Naive thymus-derived CD8-positive, alpha-beta T cell (primary cell): ENCODE data around the gene SLC26A11. TPM values are rescaled to one million over a fixed set of nuclear protein-coding genes. Genes with fewer than 3 reads are reported as not detected.

Experiments used
- ATAC-seq, 2 donors: fragments of 150-1000 bp; cut with Tn5 transposase in 1 of 2; sonication (Bioruptor Pico), chemical (Tn5 transposase) in 1 of 2; 1 replicate in 1 of 2; 2 replicates in 1 of 2; pipeline ENCODE4 v1.10.0; 2021; ENCODE audit warnings: mild to moderate bottlenecking in 2 of 2, moderate library complexity in 2 of 2
- POLR2A ChIA-PET: fragments of 350-600 bp; sonication (Branson Sonifier 250); formaldehyde crosslinking; loops from one replicate; lab custom pipeline; 2021; ENCODE audit warnings: antibody characterized with exemption; lab: Charles Lee
- DNase-seq, 10 donors: peaks; one replicate each; pipeline versions ENCODE4 v3.0.0 to v3.0.0-alpha.2; 2020 to 2022
- H3K27ac Mint-ChIP-seq, 10 donors: one replicate each; pipeline ENCODE4 v1.8.0; 2020 to 2022; ENCODE audit warnings: mild to moderate bottlenecking in 10 of 10, mixed read lengths in 10 of 10, moderate library complexity in 4 of 10, inconsistent platforms in 1 of 10
- H3K27me3 Mint-ChIP-seq, 5 donors: one replicate each; pipeline ENCODE4 v1.8.0; 2021 to 2022; ENCODE audit warnings: mixed read lengths in 5 of 5
- H3K36me3 Mint-ChIP-seq, 3 donors: one replicate each; pipeline ENCODE4 v1.8.0; 2020 to 2022; ENCODE audit warnings: mixed read lengths in 3 of 3, mild to moderate bottlenecking in 2 of 3, inconsistent platforms in 1 of 3
- H3K4me1 Mint-ChIP-seq, 4 donors: one replicate each; pipeline ENCODE4 v1.8.0; 2021 to 2022; ENCODE audit warnings: mixed read lengths in 4 of 4
- H3K4me3 Mint-ChIP-seq, 10 donors: one replicate each; pipeline ENCODE4 v1.8.0; 2020 to 2022; ENCODE audit warnings: mild to moderate bottlenecking in 10 of 10, mixed read lengths in 10 of 10, moderate library complexity in 6 of 10, inconsistent platforms in 1 of 10
- H3K9me3 Mint-ChIP-seq, 9 donors: one replicate each; pipeline ENCODE4 v1.8.0; 2020 to 2022; ENCODE audit warnings: mixed read lengths in 9 of 9, mild to moderate bottlenecking in 3 of 9, inconsistent platforms in 1 of 9, moderate library complexity in 1 of 9
- polyA plus RNA-seq, 3 donors: library from polyadenylated mRNA; unstranded; fragments of 300-500 nt; fragmentation: Illumina TruSeq; gene quantifications; one replicate each; pipeline ENCODE4 v1.2.3, GENCODE V29; 2021
- total RNA-seq, 8 experiments: library from RNA in 2 of 8; stranded (reverse) in 2 of 8; gene quantifications; one replicate each; pipeline ENCODE4 v1.2.3 and lab custom pipeline; 2021 to 2026

The SLC26A11 gene
- total and polyA plus RNA-seq, 5 experiments from 2014 or later, result 4.8 to 96.2 (median 8.4) TPM

DNA sequence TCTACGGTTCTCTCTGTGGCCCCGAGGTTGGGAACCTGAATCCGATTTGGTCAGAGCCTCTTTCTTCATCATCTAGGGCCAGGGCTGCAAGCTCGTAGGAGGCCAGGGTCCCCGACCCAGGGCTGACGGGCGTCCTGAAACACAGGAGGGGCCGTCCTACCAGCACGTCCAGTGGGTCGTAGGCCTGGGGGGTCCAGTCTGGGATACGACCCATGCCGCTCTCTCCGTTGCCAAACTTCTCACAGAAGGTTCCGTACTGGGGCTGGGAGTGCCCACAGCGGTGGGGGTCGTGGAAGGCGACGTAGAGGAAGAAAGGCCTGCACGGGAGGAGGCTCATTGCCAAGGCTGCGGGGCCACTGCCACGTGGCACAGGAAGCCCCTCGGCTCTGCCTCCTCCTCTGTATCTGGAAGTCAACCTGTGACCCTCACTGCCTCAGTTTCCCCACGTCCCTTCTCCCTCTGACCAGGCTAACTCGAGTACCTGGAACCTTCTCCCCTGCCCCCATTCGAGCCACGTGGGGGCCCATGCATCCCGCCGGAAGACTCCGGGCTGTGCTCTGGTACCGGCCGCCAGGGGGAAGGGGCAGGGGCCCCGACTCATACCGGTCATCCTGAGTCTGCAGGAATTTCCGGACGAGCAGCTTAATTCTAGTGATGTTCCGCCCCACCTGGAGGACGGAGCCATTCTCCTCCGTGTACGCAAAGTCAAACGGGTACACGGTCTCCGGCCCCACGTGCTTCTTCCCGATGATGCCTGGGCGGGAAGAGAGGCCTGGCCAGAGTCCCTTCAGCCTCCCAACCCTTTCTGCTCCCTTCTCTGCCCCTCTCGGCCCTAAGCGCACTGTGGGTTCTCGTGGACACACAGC, 6.0 kb upstream of the SLC26A11 start:
- POLR2A ChIA-PET, result no interaction called here
- H3K9me3 Mint-ChIP-seq, result no peaks in the 10 kb centered on the region
- no peak overlapping the region for H3K27ac Mint-ChIP-seq
- DNase-seq (peak in 1 of 10 donors; percentile 35), ATAC-seq (no peak)
- no peak overlapping the region for H3K4me3 Mint-ChIP-seq
- no peaks in the 10 kb centered on the region for H3K27me3 Mint-ChIP-seq
- peaks cover 0 to 66% (median 3%) of the 10 kb centered on the region in 3 donors for H3K36me3 Mint-ChIP-seq
- peaks cover 14 to 31% (median 26%) of the 10 kb centered on the region in 4 donors for H3K4me1 Mint-ChIP-seq

DNA sequence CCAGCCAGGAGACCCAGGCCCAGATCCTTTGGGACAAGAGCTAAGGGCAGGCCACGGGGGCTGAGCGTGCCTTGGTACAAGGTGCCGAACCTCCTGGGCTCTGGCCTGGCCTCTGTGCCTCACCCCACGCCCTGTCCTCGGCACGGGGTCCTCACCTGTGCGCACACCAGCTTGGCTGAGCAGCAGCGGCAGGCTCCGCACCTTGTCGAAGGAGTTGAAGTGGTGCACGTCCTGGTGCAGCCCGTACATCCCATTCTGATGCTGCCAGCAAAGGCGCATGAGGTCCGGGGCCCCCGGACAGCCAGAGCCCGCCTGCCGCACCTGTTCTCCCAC, 5.4 kb upstream of the SLC26A11 start:
- POLR2A ChIA-PET, result no interaction called here
- H3K9me3 Mint-ChIP-seq, result no peaks in the 10 kb centered on the region
- H3K27me3 Mint-ChIP-seq, result no peaks in the 10 kb centered on the region
- no peak overlapping the region for H3K4me3 Mint-ChIP-seq
- no peak overlapping the region for H3K27ac Mint-ChIP-seq
- peak in 1 of 10 donors; percentile 59 for DNase-seq
- no peak for ATAC-seq
- peaks cover 0 to 62% (median 3%) of the 10 kb centered on the region in 3 donors for H3K36me3 Mint-ChIP-seq
- H3K4me1 Mint-ChIP-seq, result peaks cover 17 to 34% (median 31%) of the 10 kb centered on the region in 4 donors

DNA sequence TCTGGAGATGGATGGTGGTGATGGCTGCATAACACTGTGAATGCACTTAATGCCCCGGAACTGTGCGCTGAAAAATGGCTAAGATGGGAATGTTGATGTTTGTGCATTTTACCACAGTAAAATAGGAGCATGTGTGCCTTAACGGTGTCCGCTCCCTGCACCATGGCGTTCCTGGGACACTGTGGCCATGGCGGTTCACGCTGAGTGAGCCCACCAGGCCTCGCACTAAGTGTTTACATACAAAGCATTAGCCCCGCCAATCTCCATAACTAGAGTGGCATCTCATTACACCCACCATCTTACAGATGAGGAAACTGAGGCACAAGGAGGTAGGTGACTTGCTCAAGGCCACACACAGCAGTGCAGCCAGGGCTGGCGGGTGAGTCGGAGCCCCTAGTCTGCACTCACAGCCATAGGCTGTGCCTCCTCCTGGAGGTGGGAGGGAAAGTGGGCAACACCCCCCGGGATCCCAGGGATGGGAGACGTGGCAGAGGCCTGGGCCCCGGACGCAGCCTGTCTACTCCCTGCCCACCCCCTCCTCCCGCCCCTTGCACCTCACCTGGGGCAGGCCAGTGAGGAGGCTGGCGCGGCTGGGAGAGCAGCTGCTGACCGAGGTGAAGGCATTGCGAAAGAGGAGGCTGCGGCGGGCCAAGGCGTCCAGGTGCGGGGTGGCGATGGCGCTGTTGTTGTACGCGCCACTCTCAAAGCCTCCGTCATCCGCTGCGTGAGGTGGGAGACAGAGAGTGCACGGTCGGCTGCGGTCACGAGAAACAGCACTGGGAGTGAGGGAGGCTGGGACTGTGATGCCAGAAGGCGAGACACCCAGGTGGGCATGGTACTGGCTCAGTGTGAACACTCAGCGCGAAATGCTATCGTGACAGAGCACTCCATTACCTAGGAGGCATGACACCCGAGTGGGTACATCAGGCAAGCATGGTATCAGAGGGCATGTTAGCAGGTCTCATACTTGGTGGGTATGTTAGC, 3.5 kb upstream of the SLC26A11 start:
- Mint-ChIP-seq H3K4me1 (peaks cover 16 to 43% (median 36%) of the 10 kb centered on the region in 4 donors), H3K9me3 (no peaks in the 10 kb centered on the region), H3K27me3 (no peaks in the 10 kb centered on the region), H3K27ac (peak overlapping the region; percentile 9 to 95 (median 76)), H3K4me3 (peak overlapping the region in 5 of 10 donors; percentile 24 to 63 (median 41)), H3K36me3 (peaks cover 0 to 49% (median 2%) of the 10 kb centered on the region in 3 donors)
- POLR2A ChIA-PET, result interaction anchor here (1.1 to 4.0 kb wide), 2 partner anchors 12 to 48 kb away, joined by 3 to 21 read pairs; no protein-coding TSS in a partner anchor
- ATAC-seq (no peak), DNase-seq (peak in 1 of 10 donors; percentile 53)

DNA sequence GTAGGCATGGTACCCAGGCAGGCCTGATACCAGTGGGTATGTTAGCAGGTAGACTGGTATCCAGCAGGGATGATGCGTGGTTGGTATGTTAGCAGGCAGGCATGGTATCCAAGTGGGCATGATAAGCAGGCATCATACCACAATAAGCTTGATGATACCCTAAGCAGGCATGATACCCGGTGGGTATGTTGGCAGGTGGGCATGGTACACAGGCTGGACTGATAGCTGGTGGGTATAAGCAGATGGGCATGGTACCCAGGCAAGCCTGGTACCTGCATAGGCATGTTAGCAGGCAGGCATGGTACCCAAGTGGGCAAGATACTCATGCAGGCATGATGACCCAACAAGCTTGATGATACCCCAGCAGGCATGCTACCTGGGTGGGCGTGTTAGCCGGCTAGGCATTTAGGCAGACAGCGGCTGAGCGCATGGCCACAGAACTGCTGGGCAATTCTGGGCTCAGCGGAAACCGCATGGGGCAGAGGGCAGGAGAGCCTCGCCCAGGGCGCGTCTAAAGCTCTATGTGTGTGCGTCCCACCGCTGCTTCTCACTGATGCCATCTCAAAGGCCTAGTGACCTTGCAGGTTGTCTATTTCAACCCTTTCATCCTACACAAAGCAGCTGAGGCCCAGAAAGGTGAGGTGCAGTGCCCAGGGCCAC, 2.4 kb upstream of the SLC26A11 start:
- Mint-ChIP-seq H3K9me3 (no peaks in the 10 kb centered on the region), H3K36me3 (peaks cover 0 to 43% (median 2%) of the 10 kb centered on the region in 3 donors), H3K27ac (peak overlapping the region; percentile 10 to 98 (median 87)), H3K4me3 (peak overlapping the region in 8 of 10 donors; percentile 2 to 97 (median 54)), H3K27me3 (no peaks in the 10 kb centered on the region), H3K4me1 (peaks cover 16 to 49% (median 41%) of the 10 kb centered on the region in 4 donors)
- POLR2A ChIA-PET, result interaction anchor here (0.5 to 4.0 kb wide), 7 partner anchors 11 to 768 kb away, joined by 3 to 21 read pairs (median 3); no protein-coding TSS in a partner anchor
- ATAC-seq (no peak), DNase-seq (peak in 1 of 10 donors; percentile 24)

DNA sequence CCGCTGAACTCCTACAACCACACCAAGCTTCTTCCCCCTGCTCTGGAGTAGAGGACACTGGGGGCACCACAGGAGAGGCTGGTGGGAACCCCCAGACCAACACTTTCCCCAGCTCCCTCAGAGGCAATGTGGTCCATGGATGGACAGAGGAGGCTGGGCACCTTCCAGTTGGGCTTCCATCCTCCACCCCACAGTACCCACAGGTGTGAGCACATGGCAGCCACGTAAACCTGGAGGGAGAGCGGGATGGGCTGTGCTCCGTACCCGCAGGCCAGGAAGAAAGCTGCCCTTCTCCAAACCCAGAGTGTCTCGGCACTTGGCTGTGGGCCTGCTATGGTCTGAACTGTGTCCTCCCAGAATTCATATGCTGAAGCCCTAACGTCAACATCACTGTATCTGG, 1.8 kb upstream of the SLC26A11 start:
- H3K4me1 Mint-ChIP-seq, result peaks cover 21 to 54% (median 44%) of the 10 kb centered on the region in 4 donors
- POLR2A ChIA-PET, result interaction anchor here (0.5 to 4.0 kb wide), 11 partner anchors 11 to 767 kb away, joined by 3 to 21 read pairs (median 3); partner anchors contain the start of genes EIF4A3 and GAA
- peak overlapping the region; percentile 86 to 98 (median 97) for H3K27ac Mint-ChIP-seq
- peak overlapping the region; percentile 91 to 97 (median 94) for H3K4me3 Mint-ChIP-seq
- no peak for ATAC-seq
- DNase-seq, result peak in 1 of 10 donors; percentile 27
- H3K27me3 Mint-ChIP-seq, result no peaks in the 10 kb centered on the region
- H3K36me3 Mint-ChIP-seq, result peaks cover 0 to 37% (median 2%) of the 10 kb centered on the region in 3 donors
- no peaks in the 10 kb centered on the region for H3K9me3 Mint-ChIP-seq

DNA sequence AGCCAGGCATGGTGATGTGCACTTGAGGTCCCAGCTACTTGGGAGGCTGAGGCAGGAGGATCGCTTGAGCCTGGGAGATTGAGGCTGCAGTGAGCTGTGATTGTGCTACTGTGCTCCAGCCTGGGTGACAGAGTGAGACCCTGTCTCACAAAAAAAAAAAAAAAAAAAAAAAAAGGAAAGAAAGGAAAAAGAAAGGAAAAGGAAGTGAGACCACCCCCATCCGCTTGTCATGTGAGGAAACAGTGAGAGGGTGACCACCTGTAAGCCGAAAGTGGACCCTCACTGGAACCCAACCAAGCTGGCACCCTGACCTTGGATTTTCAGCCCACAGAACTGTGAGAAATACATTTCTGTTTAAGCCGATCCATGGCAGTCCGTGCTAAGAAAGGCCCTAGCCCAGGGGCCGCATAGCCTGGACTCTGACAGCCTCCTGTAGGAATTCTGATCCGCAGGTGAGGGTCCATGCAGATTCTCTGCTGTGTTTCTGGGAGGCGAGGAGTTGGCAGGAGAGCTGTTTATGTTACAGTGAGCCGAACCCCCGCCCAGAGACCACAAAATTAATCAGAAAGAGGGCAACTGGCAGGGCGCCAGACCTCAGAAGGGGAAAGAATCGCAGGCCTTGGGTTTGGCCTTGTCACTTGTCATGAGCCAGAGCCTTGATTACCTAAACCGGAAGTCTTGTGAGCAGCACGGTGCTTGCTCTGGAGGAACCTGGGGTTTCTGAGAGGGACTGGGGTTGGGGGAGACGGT, 1.0 kb upstream of the SLC26A11 start:
- POLR2A ChIA-PET, result interaction anchor here (0.6 to 4.0 kb wide), 13 partner anchors 13 to 499 kb away, joined by 3 to 21 read pairs (median 5); partner anchors contain the start of genes EIF4A3 and GAA
- Mint-ChIP-seq H3K27me3 (no peaks in the 10 kb centered on the region), H3K4me1 (peaks cover 25 to 61% (median 48%) of the 10 kb centered on the region in 4 donors), H3K27ac (peak overlapping the region; percentile 94 to 98 (median 97)), H3K4me3 (peak overlapping the region; percentile 91 to 97 (median 94)), H3K36me3 (peaks cover 0 to 33% (median 2%) of the 10 kb centered on the region in 3 donors), H3K9me3 (no peaks in the 10 kb centered on the region)
- peak; percentile 75 to 96 (median 92) for DNase-seq
- peak; percentile 86 to 90 for ATAC-seq

DNA sequence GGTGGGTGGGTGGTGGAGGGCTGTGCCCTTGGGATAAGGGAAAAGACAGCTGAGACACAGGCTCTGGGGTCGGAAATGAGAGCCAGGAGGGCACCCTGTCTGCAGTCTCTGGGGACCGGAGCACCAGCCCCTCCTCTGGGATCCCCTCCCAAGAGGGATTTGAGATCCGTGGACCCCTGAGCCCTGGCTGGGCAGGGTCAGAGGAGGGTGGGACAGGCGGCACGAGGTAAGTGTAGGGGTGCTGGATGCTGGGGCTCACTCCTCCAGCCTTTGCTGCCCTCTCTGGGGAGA, 519 bp upstream of the SLC26A11 start:
- H3K27me3 Mint-ChIP-seq, result no peaks in the 10 kb centered on the region
- H3K9me3 Mint-ChIP-seq, result no peaks in the 10 kb centered on the region
- ATAC-seq (peak; percentile 35 to 36), DNase-seq (peak in 1 of 10 donors; percentile 68)
- POLR2A ChIA-PET, result interaction anchor here (0.7 to 4.0 kb wide), 11 partner anchors 13 to 498 kb away, joined by 3 to 21 read pairs (median 5); partner anchors contain the start of genes EIF4A3 and GAA
- peaks cover 27 to 64% (median 49%) of the 10 kb centered on the region in 4 donors for H3K4me1 Mint-ChIP-seq
- H3K36me3 Mint-ChIP-seq, result peaks cover 0 to 30% (median 2%) of the 10 kb centered on the region in 3 donors
- H3K27ac Mint-ChIP-seq, result peak overlapping the region; percentile 94 to 98 (median 97)
- H3K4me3 Mint-ChIP-seq, result peak overlapping the region; percentile 91 to 97 (median 94)

DNA sequence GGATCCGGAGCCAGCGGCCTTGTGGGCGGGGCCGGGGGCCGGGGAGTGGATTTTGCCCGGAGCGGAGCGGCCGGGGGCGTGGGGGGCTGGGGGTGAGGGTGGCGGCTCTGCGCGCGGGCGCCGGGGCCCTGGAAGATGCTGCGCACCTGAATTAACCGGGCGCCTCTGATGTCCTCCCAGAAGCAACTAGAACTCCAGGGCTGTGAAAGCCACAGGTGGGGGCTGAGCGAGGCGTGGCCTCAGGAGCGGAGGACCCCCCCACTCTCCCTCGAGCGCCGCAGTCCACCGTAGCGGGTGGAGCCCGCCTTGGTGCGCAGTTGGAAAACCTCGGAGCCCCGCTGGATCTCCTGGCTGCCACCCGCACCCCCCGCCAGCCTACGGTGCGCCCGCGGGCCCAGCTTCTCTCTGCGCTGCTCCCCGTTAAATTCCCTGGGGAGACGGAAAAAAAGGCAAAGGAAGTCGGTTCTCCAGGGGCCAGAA, 549 bp downstream of the SLC26A11 start:
- Mint-ChIP-seq H3K4me3 (peak overlapping the region; percentile 75 to 96 (median 81)), H3K27ac (peak overlapping the region in 9 of 10 donors; percentile 62 to 95 (median 85)), H3K9me3 (no peaks in the 10 kb centered on the region), H3K36me3 (peaks cover 0 to 21% (median 2%) of the 10 kb centered on the region in 3 donors), H3K27me3 (no peaks in the 10 kb centered on the region), H3K4me1 (peaks cover 27 to 64% (median 49%) of the 10 kb centered on the region in 4 donors)
- POLR2A ChIA-PET, result interaction anchor here (0.8 to 4.0 kb wide), 4 partner anchors 41 to 718 kb away, joined by 3 to 21 read pairs (median 8); partner anchors contain the start of gene GAA
- peak in 8 of 10 donors; percentile 16 to 66 (median 27) for DNase-seq
- ATAC-seq, result peak; percentile 22 to 31

DNA sequence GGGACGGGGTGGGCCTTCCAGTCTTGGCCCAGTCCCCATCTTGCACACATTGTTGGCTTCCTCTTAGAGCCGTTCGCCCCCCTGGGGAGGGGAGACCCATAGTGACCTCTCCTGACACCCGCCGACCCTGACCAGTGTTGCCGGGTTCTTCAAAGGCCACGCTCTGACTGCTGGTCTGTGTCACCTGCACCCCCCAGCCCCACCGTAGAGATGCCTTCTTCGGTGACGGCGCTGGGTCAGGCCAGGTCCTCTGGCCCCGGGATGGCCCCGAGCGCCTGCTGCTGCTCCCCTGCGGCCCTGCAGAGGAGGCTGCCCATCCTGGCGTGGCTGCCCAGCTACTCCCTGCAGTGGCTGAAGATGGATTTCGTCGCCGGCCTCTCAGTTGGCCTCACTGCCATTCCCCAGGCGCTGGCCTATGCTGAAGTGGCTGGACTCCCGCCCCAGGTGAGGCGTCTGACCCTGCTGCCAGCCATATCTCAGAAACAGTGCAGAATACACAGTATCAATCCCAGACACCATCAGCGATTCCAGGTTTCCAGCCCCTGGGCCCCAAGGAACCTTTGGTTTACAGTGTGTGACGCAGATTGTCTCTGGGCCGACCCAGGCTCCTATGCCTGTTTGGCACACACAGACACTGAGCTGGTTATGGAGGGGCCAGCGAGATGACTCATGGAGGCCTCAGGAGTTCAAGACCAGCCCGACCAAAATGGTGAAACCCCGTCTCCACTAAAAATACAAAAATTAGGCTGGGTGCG, 1.3 kb downstream of the SLC26A11 start:
- no peak for ATAC-seq
- peak overlapping the region; percentile 62 to 95 (median 82) for H3K27ac Mint-ChIP-seq

More for the DNA sequence above, 1.3 kb downstream of the SLC26A11 start:
- Mint-ChIP-seq H3K27me3 (no peaks in the 10 kb centered on the region), H3K36me3 (peaks cover 0 to 18% (median 2%) of the 10 kb centered on the region in 3 donors), H3K4me3 (peak overlapping the region; percentile 75 to 96 (median 81)), H3K4me1 (peaks cover 24 to 59% (median 45%) of the 10 kb centered on the region in 4 donors), H3K9me3 (no peaks in the 10 kb centered on the region)
- peak in 1 of 10 donors; percentile 40 for DNase-seq
- POLR2A ChIA-PET, result no interaction called here
